OCI-LY7 (cell line): ENCODE data around the gene IGSF21. TPM values are rescaled to one million over a fixed set of nuclear protein-coding genes. Genes with fewer than 3 reads are reported as not detected.

Experiments used
- BruUV-seq: library from RNA; stranded (reverse); fragments of 400-500 nt; replicated peaks from 2 replicates; lab custom pipeline; 2021; lab: Mats Ljungman, UMichigan
- CTCF ChIA-PET: fragments of 300-600 bp; sonication (Branson Sonifier 250); formaldehyde crosslinking; loops from one replicate; lab custom pipeline; 2022; ENCODE audit warnings: antibody characterized with exemption; ENCODE audit not compliant: unreplicated experiment; lab: Charles Lee
- POLR2A ChIA-PET: fragments of 300-600 bp; sonication (Branson Sonifier 250); formaldehyde crosslinking; loops from one replicate; lab custom pipeline; 2022; ENCODE audit warnings: antibody characterized with exemption; lab: Charles Lee
- DNase-seq: peaks from one replicate; pipeline ENCODE4 v3.0.0-alpha.2; 2015; ENCODE audit warnings: low spot score
- H2AFZ ChIP-seq: fragments of 200-600 bp; sonication (generic), shearing (Covaris generic); 2 replicates; pipeline ENCODE4 v1.6.1; 2014; ENCODE audit warnings: mild to moderate bottlenecking, antibody characterized with exemption, low read length, moderate library complexity
- H3K27ac ChIP-seq: fragments of 200-600 bp; sonication (generic); 2 replicates; pipeline ENCODE4 v1.5.1; 2014; ENCODE audit warnings: mixed run types, low read depth, mild to moderate bottlenecking, moderate library complexity, low read length, inconsistent platforms; ENCODE audit not compliant: poor library complexity, severe bottlenecking
- H3K36me3 ChIP-seq: fragments of 200-600 bp; sonication (generic); 2 replicates; pipeline ENCODE4 v1.6.1; 2014; ENCODE audit warnings: mild to moderate bottlenecking, antibody characterized with exemption, low read length, moderate library complexity, mixed read lengths; ENCODE audit not compliant: insufficient read depth
- H3K4me1 ChIP-seq: fragments of 200-600 bp; sonication (generic); 2 replicates; pipeline ENCODE4 v1.5.1; 2014; ENCODE audit warnings: mild to moderate bottlenecking, low read length; ENCODE audit not compliant: insufficient read depth, poor library complexity, severe bottlenecking
- H3K4me2 ChIP-seq: fragments of 200-600 bp; sonication (generic); 2 replicates; pipeline ENCODE4 v1.6.1; 2014; ENCODE audit warnings: mild to moderate bottlenecking, low read length
- H3K4me3 ChIP-seq: fragments of 200-600 bp; sonication (generic); 2 replicates; pipeline ENCODE4 v1.5.1; 2014; ENCODE audit warnings: mild to moderate bottlenecking, low read depth, low read length; ENCODE audit not compliant: poor library complexity, severe bottlenecking
- H3K79me2 ChIP-seq: fragments of 200-600 bp; sonication (generic); 2 replicates; pipeline ENCODE4 v1.6.1; 2016; ENCODE audit warnings: low read depth, mild to moderate bottlenecking, low read length, moderate library complexity, mixed read lengths; ENCODE audit not compliant: insufficient read depth
- H3K9me2 ChIP-seq: fragments of 200-600 bp; sonication (generic); 2 replicates; pipeline ENCODE4 v1.6.1; 2016; ENCODE audit warnings: mild to moderate bottlenecking, low read length, mixed read lengths; ENCODE audit not compliant: insufficient read depth
- H3K9me3 ChIP-seq: fragments of 200-600 bp; sonication (generic); 2 replicates; pipeline ENCODE4 v1.6.1; 2014; ENCODE audit warnings: mild to moderate bottlenecking, mixed run types, low read length, mixed read lengths
- H4K20me1 ChIP-seq: fragments of 200-600 bp; sonication (generic); 2 replicates; pipeline ENCODE4 v1.6.1; 2014; ENCODE audit warnings: mild to moderate bottlenecking, antibody characterized with exemption, low read length, moderate library complexity, mixed read lengths; ENCODE audit not compliant: insufficient read depth
- EZH2phosphoT487 ChIP-seq: fragments of 200-600 bp; sonication (generic); IDR thresholded peaks from 2 replicates; pipeline ENCODE4 v1.6.1; 2018; ENCODE audit warnings: low read depth, borderline replicate concordance, mild to moderate bottlenecking, mixed run types, antibody characterized with exemption, low read length, moderate library complexity, mixed read lengths
- intact Hi-C: fragments of 100-400 bp; cut with micrococcal nuclease; formaldehyde crosslinking; loops from one replicate; pipeline ENCODE4 v1.10.0; 2022; ENCODE audit not compliant: unreplicated experiment
- total RNA-seq, 2 experiments: library from RNA; depleted of rRNA in 1 of 2; stranded (reverse); fragments of >200 nt in 1 of 2; shearing (Covaris generic) in 1 of 2; gene quantifications; 2 replicates each; pipeline ENCODE4 v1.2.3, GENCODE V29; 2014 to 2022
- TF ChIP-seq, protein P1 (sequence below): fragments of 200-600 bp; sonication (generic); conservative IDR thresholded peaks from 2 replicates; pipeline ENCODE4 v1.5.1; 2014; ENCODE audit warnings: mild to moderate bottlenecking, antibody characterized with exemption, low read length, moderate library complexity, mixed read lengths

The IGSF21 gene
- total RNA-seq, 2 experiments from 2014 or later, result 0.17 TPM; not detected in 1

DNA sequence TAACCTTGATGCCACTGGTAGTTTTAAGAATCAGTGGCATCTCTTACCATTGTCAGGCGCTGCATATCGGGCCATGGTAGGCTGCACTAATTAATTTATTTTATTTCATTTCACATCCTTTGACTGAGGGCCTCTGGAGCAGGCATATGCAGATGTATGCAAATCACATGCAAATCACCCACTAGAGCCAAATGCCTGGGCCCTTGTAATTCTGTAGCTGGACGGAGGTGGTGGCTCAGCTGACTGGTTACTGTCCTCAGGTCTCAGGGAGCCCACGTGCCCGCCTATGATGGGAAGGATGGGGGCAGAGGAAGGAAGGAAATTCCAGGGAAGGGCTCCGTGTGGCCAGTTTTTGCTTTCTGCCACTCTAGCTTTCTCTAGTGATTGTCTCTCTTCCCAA is 122.7 kb downstream of the IGSF21 start:
- BruUV-seq, result no TSS peak

DNA sequence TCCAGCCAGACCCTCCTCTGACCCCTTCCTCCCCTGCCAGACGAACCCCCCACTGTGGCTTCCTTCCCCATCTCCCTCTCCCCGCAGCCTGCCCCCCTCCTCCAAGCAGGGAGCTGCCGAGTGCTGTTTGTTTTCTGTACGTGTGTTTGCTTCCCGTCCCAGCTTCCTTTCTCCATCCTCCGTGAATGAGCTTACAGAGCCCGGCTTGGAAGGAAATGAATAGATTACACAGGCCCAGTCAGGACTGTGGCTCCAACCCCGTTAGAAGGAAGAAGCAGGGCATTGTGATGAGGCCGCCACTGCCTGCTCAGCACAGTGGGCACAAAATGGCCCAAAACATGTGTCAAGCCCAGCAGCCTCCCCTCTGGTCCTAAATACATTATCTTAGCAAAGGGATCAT is 123.2 kb downstream of the IGSF21 start:
- Histone ChIP-seq H2AFZ (no peak overlapping the region), H3K4me1 (no peaks in the 10 kb centered on the region), H3K9me3 (peaks cover 20% of the 10 kb centered on the region), H3K4me3 (no peak overlapping the region), H3K9me2 (no peaks in the 10 kb centered on the region), H3K36me3 (no peaks in the 10 kb centered on the region), H3K4me2 (no peak overlapping the region), H4K20me1 (no peaks in the 10 kb centered on the region), H3K79me2 (no peaks in the 10 kb centered on the region), H3K27ac (no peak overlapping the region)
- TF ChIP-seq, protein P1, sequence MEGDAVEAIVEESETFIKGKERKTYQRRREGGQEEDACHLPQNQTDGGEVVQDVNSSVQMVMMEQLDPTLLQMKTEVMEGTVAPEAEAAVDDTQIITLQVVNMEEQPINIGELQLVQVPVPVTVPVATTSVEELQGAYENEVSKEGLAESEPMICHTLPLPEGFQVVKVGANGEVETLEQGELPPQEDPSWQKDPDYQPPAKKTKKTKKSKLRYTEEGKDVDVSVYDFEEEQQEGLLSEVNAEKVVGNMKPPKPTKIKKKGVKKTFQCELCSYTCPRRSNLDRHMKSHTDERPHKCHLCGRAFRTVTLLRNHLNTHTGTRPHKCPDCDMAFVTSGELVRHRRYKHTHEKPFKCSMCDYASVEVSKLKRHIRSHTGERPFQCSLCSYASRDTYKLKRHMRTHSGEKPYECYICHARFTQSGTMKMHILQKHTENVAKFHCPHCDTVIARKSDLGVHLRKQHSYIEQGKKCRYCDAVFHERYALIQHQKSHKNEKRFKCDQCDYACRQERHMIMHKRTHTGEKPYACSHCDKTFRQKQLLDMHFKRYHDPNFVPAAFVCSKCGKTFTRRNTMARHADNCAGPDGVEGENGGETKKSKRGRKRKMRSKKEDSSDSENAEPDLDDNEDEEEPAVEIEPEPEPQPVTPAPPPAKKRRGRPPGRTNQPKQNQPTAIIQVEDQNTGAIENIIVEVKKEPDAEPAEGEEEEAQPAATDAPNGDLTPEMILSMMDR, result no peak
- no peak for TF ChIP-seq EZH2phosphoT487
- no TSS peak for BruUV-seq
- DNase-seq, result no peak
- intact Hi-C loops, result loop anchor here (5.0 kb wide), 1 partner anchor 51 kb away; no protein-coding TSS in a partner anchor
- CTCF ChIA-PET, result interaction anchor here (1.4 kb wide), 1 partner anchor 9 kb away, joined by 3 read pairs; no protein-coding TSS in a partner anchor
- POLR2A ChIA-PET, result no interaction called here

More for the DNA sequence above, 122.7 kb downstream of the IGSF21 start:
- Histone ChIP-seq H3K4me3 (no peak overlapping the region), H3K27ac (no peak overlapping the region), H3K36me3 (no peaks in the 10 kb centered on the region), H3K4me2 (no peak overlapping the region), H4K20me1 (no peaks in the 10 kb centered on the region), H3K9me3 (peaks cover 20% of the 10 kb centered on the region), H2AFZ (no peak overlapping the region), H3K9me2 (no peaks in the 10 kb centered on the region), H3K79me2 (no peaks in the 10 kb centered on the region), H3K4me1 (no peaks in the 10 kb centered on the region)
- DNase-seq, result no peak
- no peak for TF ChIP-seq EZH2phosphoT487
- TF ChIP-seq, protein P1, result no peak
- CTCF ChIA-PET, result no interaction called here
- POLR2A ChIA-PET, result no interaction called here
- intact Hi-C loops, result loop anchor here (5.0 kb wide), 1 partner anchor 52 kb away; no protein-coding TSS in a partner anchor

DNA sequence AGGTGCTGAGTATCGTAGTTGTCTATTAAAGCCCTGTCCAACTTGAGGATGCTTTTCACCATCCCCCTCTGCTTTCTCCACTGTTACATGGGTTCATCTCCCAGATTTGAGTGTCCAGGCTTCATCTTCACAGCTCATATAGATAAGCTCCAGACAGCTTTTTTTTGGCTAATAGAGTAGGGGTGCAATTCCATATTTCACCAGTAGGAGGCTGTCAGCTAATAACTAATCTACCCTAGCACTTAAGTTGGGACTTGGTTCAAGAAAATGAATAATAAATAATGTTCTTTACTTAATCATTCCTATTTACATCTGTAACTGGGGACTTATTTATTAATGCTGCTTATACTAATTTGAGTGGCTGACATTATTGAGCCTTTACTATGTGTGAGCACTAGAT is 124.5 kb downstream of the IGSF21 start:
- Histone ChIP-seq H3K9me2 (no peaks in the 10 kb centered on the region), H3K79me2 (no peaks in the 10 kb centered on the region), H3K36me3 (no peaks in the 10 kb centered on the region; the same call in 1 of the 2 replicates), H3K4me3 (no peak overlapping the region), H3K4me2 (no peak overlapping the region), H4K20me1 (no peaks in the 10 kb centered on the region), H3K4me1 (no peaks in the 10 kb centered on the region), H2AFZ (no peak overlapping the region), H3K9me3 (peaks cover 20% of the 10 kb centered on the region), H3K27ac (no peak overlapping the region)
- intact Hi-C loops, result loop anchor here (5.0 kb wide), 1 partner anchor 50 kb away; no protein-coding TSS in a partner anchor
- POLR2A ChIA-PET, result no interaction called here
- no peak for TF ChIP-seq EZH2phosphoT487
- TF ChIP-seq, protein P1, result peak; percentile 76
- CTCF ChIA-PET, result interaction anchor here (0.5 to 1.4 kb wide), 3 partner anchors 10 to 278 kb away, joined by 3 to 4 read pairs (median 3); no protein-coding TSS in a partner anchor
- DNase-seq, result no peak
- BruUV-seq, result no TSS peak
